SK-N-MC (cell line): ENCODE results near the gene DENND1B.

Experiments used
- EZH2 ChIP-seq: fragments of 200-600 bp; sonication (generic); IDR thresholded peaks from one replicate; pipeline ENCODE4 v1.6.1; 2017; ENCODE audit warnings: antibody characterized with exemption
- FOXP2 ChIP-seq: optimal IDR thresholded peaks from 2 replicates; pipeline ENCODE3; 2011; ENCODE audit warnings: mild to moderate bottlenecking, moderate library complexity; ENCODE audit not compliant: insufficient read depth; ENCODE audit errors: extremely low read length, control extremely low read depth
- POLR2AphosphoS5 ChIP-seq: IDR thresholded peaks from 2 replicates; pipeline ENCODE4 v1.6.1; 2012; ENCODE audit warnings: mild to moderate bottlenecking, low read depth, low read length, borderline replicate concordance

GRCh38 chr1:197799271-197799670 is 24.0 kb upstream of the DENND1B start:
- TF ChIP-seq EZH2 (no peak), POLR2AphosphoS5 (no peak), FOXP2 (no peak)
